Parathyroid adenoma (tissue), 2 donors: Measurements from ENCODE around the gene TBCD.

ENCODE experiments used
- H2AFZ ChIP-seq: fragments of 300-600 bp; sonication (generic); one replicate; pipeline ENCODE4 v1.7.0; 2017; ENCODE audit warnings: antibody characterized with exemption, mild to moderate bottlenecking
- H3K27ac ChIP-seq: fragments of 300-600 bp; sonication (generic); one replicate; pipeline ENCODE4 v1.7.0; 2017
- H3K27me3 ChIP-seq: fragments of 300-600 bp; sonication (generic); one replicate; pipeline ENCODE4 v1.7.0; 2017; ENCODE audit warnings: low read length; ENCODE audit not compliant: control insufficient read depth, insufficient read depth
- H3K36me3 ChIP-seq: fragments of 300-600 bp; sonication (generic); one replicate; pipeline ENCODE4 v1.7.0; 2017; ENCODE audit warnings: low read length; ENCODE audit not compliant: control insufficient read depth, insufficient read depth
- H3K4me1 ChIP-seq: fragments of 300-600 bp; sonication (generic); one replicate; pipeline ENCODE4 v1.7.0; 2017; ENCODE audit warnings: control low read depth
- H3K4me2 ChIP-seq: fragments of 300-600 bp; sonication (generic); one replicate; pipeline ENCODE4 v1.7.0; 2017; ENCODE audit warnings: low read length
- H3K4me3 ChIP-seq: fragments of 300-600 bp; sonication (generic); one replicate; pipeline ENCODE4 v1.7.0; 2017; ENCODE audit warnings: low read depth, low read length
- H3K79me2 ChIP-seq: fragments of 300-600 bp; sonication (generic); one replicate; pipeline ENCODE4 v1.7.0; 2017; ENCODE audit warnings: control low read depth
- H3K9ac ChIP-seq: fragments of 300-600 bp; sonication (generic); one replicate; pipeline ENCODE4 v1.7.0; 2017; ENCODE audit warnings: mild to moderate bottlenecking
- H3K9me3 ChIP-seq: fragments of 300-600 bp; sonication (generic); one replicate; pipeline ENCODE4 v1.7.0; 2017; ENCODE audit warnings: low read length; ENCODE audit not compliant: control insufficient read depth
- TF ChIP-seq, protein P1 (sequence below): fragments of 300-600 bp; sonication (generic); IDR thresholded peaks from one replicate; pipeline ENCODE4 v1.7.0; 2017; ENCODE audit warnings: antibody characterized with exemption, mild to moderate bottlenecking
- donor health status: primary hyperparathyroidism.

TBCD gene

DNA sequence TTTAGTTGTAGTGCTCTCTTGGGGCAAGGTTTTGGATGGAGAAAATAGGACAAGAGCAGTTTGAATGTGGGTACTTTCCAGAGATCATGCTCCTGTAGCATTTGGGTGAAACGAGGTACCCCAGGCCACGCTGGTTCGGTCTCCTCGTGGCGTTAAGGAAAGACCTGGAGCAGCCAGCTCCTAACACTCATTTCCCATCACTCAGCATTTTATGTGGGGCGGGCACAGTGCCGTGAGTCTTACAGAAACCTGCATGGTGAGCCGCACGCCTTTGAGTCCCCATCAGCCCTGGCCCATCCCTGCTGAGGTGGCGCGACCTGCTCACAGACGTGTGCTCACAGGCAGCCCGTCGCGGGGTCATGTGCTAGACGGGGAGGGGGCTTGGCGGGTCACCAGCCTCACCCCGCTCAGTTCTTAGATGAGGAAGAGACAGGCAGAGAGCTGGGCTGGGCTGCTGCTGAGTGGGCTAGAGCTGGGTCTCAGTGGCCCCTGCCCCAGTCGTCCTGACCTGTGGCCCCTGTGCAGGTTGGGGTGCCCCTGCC, 37.3 kb downstream of the TBCD start:
- H3K4me2 ChIP-seq: no peak overlapping the region
- no peak overlapping the region for H3K27ac ChIP-seq
- H3K27me3 ChIP-seq: no peaks in the 10 kb centered on the region
- no peak overlapping the region for H3K4me3 ChIP-seq
- H3K9me3 ChIP-seq: no peaks in the 10 kb centered on the region
- H3K79me2 ChIP-seq: peaks cover 46% of the 10 kb centered on the region
- no peak overlapping the region for H2AFZ ChIP-seq
- no peak overlapping the region for H3K9ac ChIP-seq
- H3K4me1 ChIP-seq: peaks cover 2% of the 10 kb centered on the region
- TF ChIP-seq, protein P1, sequence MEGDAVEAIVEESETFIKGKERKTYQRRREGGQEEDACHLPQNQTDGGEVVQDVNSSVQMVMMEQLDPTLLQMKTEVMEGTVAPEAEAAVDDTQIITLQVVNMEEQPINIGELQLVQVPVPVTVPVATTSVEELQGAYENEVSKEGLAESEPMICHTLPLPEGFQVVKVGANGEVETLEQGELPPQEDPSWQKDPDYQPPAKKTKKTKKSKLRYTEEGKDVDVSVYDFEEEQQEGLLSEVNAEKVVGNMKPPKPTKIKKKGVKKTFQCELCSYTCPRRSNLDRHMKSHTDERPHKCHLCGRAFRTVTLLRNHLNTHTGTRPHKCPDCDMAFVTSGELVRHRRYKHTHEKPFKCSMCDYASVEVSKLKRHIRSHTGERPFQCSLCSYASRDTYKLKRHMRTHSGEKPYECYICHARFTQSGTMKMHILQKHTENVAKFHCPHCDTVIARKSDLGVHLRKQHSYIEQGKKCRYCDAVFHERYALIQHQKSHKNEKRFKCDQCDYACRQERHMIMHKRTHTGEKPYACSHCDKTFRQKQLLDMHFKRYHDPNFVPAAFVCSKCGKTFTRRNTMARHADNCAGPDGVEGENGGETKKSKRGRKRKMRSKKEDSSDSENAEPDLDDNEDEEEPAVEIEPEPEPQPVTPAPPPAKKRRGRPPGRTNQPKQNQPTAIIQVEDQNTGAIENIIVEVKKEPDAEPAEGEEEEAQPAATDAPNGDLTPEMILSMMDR: no peak
- H3K36me3 ChIP-seq: no peaks in the 10 kb centered on the region

DNA sequence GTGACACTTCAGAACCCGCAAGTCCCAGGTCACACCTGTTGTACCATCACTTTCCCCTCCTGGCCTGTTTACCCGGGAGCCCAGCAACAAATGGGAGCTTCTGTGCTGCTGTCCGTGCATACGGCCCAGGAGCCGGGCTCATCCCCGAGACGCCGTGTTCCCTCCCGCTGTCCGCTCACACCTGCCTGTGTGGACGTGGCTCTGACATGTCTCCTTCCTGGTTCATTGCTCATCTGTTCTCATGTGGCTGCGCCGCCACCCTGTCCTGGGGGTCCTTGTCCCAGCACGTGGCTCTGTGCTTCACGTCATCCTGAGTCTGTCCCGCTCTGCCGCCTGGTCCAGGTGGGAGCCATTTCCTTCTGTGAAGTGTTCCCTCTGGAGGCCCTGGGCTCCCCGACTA, 37.9 kb downstream of the TBCD start:
- no peak overlapping the region for H3K9ac ChIP-seq
- TF ChIP-seq, protein P1: no peak
- H2AFZ ChIP-seq: no peak overlapping the region
- no peaks in the 10 kb centered on the region for H3K36me3 ChIP-seq
- no peak overlapping the region for H3K4me2 ChIP-seq
- no peak overlapping the region for H3K4me3 ChIP-seq
- H3K27ac ChIP-seq: no peak overlapping the region
- H3K27me3 ChIP-seq: no peaks in the 10 kb centered on the region
- H3K4me1 ChIP-seq: peaks cover 2% of the 10 kb centered on the region
- H3K79me2 ChIP-seq: peaks cover 46% of the 10 kb centered on the region
- H3K9me3 ChIP-seq: no peaks in the 10 kb centered on the region

DNA sequence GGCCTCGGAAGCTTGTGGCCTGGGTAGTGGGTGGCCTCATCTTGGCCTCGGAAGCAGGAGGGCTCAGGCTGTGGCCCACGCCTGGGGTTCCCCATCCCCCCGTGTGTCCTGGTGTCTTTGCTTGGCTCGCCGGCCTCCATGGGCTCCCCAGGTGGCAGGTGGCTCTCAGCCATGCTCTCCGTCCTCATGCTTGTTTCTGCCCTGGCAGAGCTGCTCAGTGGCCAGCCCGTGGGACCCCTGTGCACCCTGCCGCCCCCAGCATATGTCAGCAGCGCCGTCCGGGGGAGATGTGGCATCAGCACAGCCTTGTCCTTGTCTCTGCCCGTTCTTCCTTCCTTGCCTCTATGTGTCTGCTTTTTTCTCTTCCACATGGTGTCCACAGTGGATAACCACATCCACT, 38.5 kb downstream of the TBCD start:
- Histone ChIP-seq H2AFZ (no peak overlapping the region), H3K27me3 (no peaks in the 10 kb centered on the region), H3K4me2 (no peak overlapping the region), H3K4me3 (no peak overlapping the region), H3K9ac (no peak overlapping the region), H3K36me3 (no peaks in the 10 kb centered on the region), H3K9me3 (no peaks in the 10 kb centered on the region), H3K27ac (no peak overlapping the region), H3K4me1 (peaks cover 2% of the 10 kb centered on the region), H3K79me2 (peaks cover 46% of the 10 kb centered on the region)
- TF ChIP-seq, protein P1: no peak

DNA sequence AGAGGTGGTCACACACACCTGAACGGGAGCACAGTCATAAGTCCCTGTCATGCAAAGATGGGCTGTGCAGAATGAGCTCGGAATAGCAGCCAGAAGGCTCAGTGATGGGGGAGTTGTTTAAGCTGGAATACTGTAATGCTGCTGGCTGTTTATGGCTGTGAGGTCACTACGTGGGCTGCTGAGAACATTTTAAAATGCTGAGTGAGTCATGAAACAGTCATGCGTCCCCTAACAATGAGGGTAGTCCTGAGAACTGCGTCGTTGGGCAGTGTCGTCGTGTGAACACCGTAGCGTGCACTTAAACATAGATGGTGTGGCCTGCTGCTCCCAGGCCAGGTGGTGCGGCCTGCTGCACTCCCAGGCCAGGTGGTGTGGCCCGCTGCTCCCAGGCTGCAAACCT, 39.7 kb downstream of the TBCD start:
- no peaks in the 10 kb centered on the region for H3K9me3 ChIP-seq
- H2AFZ ChIP-seq: no peak overlapping the region
- no peak overlapping the region for H3K9ac ChIP-seq
- H3K4me1 ChIP-seq: peaks cover 2% of the 10 kb centered on the region
- H3K27ac ChIP-seq: no peak overlapping the region
- no peak overlapping the region for H3K4me3 ChIP-seq
- no peaks in the 10 kb centered on the region for H3K27me3 ChIP-seq
- no peaks in the 10 kb centered on the region for H3K36me3 ChIP-seq
- no peak overlapping the region for H3K4me2 ChIP-seq
- TF ChIP-seq, protein P1: no peak
- H3K79me2 ChIP-seq: peaks cover 39% of the 10 kb centered on the region

DNA sequence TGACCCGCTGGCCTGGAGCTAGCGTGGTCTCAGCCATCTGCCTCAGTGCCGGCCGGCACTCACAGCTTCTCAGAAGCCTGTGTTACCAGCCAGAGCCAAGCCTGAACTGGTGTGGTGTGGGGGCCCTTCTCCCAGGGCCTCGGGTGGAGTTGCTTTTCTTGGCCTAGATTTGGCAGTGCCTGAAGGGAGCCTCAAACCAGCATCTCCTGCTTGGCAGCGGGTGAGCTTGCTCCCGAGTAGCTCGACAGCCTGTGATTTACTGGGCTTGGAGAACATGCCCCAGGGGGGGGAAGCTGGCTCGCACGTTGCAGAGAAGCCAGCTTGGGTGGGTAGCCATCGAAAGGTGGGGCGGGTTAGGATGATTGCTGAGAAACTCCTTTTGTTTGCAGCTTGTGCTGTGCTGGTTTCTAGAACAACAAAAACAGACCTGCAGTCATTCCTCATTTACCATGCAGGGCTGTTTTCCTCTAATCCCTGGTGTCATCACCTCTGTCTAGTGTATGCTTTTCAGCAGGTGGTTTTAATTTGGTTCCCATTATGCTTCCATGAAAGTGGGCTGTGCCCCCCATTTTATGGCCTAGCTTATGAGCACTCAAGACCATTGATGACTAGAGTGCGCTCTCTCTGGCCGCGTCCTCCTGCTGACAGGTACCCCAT, 42.2 kb downstream of the TBCD start:
- Histone ChIP-seq H3K36me3 (no peaks in the 10 kb centered on the region), H3K9ac (no peak overlapping the region), H3K4me3 (no peak overlapping the region)

More for the DNA sequence above, 42.2 kb downstream of the TBCD start:
- H3K27ac ChIP-seq: no peak overlapping the region
- no peak overlapping the region for H3K4me2 ChIP-seq
- no peak overlapping the region for H2AFZ ChIP-seq
- TF ChIP-seq, protein P1: no peak
- peaks cover 45% of the 10 kb centered on the region for H3K79me2 ChIP-seq
- peaks cover 2% of the 10 kb centered on the region for H3K4me1 ChIP-seq
- no peaks in the 10 kb centered on the region for H3K27me3 ChIP-seq
- H3K9me3 ChIP-seq: no peaks in the 10 kb centered on the region
